ACC112 (cell line): ENCODE measurements around the gene ERN1.
A peak's percentile ranks its signal among the peaks of the same experiment; 100 is the strongest.

Experiments
- H2AFZ ChIP-seq: fragments of 200-600 bp; sonication (generic); one replicate; pipeline ENCODE4 v1.6.0; 2017; ENCODE audit warnings: antibody characterized with exemption, low read length; ENCODE audit not compliant: unreplicated experiment
- H3K27ac ChIP-seq: fragments of 200-600 bp; sonication (generic); 2 replicates; pipeline ENCODE4 v1.5.1; 2014; ENCODE audit warnings: low read depth, mild to moderate bottlenecking, antibody characterized with exemption, low read length, moderate library complexity
- H3K27me3 ChIP-seq: fragments of 200-600 bp; sonication (generic); 2 replicates; pipeline ENCODE4 v1.6.1; 2014; ENCODE audit warnings: mild to moderate bottlenecking, antibody characterized with exemption, low read length, moderate library complexity, mixed read lengths; ENCODE audit not compliant: insufficient read depth
- H3K36me3 ChIP-seq: fragments of 200-600 bp; sonication (generic); 2 replicates; pipeline ENCODE4 v1.6.1; 2016; ENCODE audit warnings: mild to moderate bottlenecking, antibody characterized with exemption, low read length, moderate library complexity, mixed read lengths; ENCODE audit not compliant: insufficient read depth
- H3K4me1 ChIP-seq: fragments of 200-600 bp; sonication (generic); one replicate; pipeline ENCODE4 v1.6.1; 2016; ENCODE audit warnings: low read length, mixed read lengths; ENCODE audit not compliant: insufficient read depth, unreplicated experiment, control insufficient read depth
- H3K4me3 ChIP-seq: fragments of 200-600 bp; sonication (generic); 2 replicates; pipeline ENCODE4 v1.5.1; 2014; ENCODE audit warnings: mild to moderate bottlenecking, low read depth, low read length
- H3K79me2 ChIP-seq: fragments of 200-600 bp; sonication (generic); one replicate; pipeline ENCODE4 v1.6.0; 2016; ENCODE audit warnings: low read length; ENCODE audit not compliant: control insufficient read depth, unreplicated experiment, insufficient read depth

ERN1 gene

DNA sequence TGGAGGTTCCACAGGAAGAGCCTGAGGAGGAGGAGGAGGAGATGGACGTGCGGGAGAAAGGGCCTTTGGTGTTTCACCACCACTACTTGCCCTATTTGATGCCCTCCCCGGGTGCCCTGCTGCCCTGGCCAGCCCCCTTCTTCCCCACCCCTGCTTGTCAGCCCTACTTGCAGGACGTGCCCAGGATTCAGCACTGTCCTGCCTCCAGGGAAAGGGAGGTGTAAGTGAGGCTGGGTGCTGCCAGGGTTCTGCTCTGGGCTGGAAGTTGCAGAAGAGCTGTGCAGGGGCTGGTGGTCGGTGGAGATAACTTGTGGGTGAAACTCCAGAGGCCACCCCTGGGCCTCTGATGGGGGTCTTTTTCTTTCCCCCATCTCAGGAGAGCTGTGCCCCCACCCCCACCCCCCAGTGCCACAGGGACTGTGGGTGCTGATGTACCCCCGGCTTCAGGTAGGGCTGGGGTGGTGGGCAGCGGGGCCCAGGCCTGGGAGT, 128.8 kb downstream of the ERN1 start:
- Histone ChIP-seq H3K79me2 (no peaks in the 10 kb centered on the region), H3K36me3 (no peaks in the 10 kb centered on the region), H3K4me3 (no peak overlapping the region), H3K27ac (no peak overlapping the region), H3K4me1 (peaks cover 21% of the 10 kb centered on the region), H3K27me3 (peaks cover 13% of the 10 kb centered on the region; the same call in 1 of the 2 replicates), H2AFZ (no peak overlapping the region)

DNA sequence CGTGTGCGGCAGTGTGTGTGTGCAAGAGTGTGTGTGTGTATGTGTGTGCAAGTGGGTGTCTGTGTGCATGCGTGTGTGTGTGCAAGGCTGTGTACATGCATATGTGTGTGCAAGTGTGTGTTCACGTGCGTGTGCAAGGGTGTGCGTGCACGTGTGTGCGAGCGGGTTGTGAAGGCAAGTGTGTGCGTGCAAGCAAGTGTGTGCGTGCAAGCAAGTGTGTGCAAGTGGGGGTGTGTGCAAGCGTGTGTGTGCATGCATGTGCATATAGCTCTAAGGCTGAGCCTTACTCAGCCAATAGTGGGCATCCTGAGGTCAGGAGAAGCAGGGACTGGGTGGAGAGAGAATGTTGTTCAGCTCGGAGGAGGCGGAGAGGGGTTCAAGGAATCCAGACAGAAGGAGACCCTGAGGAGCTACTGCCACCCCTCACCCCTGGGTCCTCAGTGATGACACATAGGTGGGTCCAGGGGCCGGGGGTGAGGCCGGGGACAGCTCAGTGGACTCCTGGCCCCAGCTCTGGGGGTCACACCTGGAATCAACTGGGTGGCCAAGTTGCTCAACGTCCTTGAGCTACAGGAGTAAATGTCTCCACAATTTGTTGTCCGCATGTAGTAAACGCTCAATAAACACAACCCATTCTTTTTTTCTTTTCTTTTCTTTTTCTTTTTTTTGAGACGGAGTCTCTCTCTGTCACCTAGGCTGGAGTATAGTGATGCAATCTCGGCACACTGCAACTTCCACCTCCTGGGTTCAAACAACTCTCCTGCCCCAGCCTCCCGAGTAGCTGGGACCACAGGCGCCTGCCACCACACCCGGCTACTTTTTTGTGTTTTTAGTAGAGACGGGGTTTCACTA, 130.0 kb downstream of the ERN1 start:
- Histone ChIP-seq H3K36me3 (no peaks in the 10 kb centered on the region), H3K4me1 (peaks cover 13% of the 10 kb centered on the region), H3K27ac (no peak overlapping the region), H3K4me3 (no peak overlapping the region), H3K27me3 (peaks cover 13% of the 10 kb centered on the region; the same call in 1 of the 2 replicates), H3K79me2 (no peaks in the 10 kb centered on the region), H2AFZ (no peak overlapping the region)

DNA sequence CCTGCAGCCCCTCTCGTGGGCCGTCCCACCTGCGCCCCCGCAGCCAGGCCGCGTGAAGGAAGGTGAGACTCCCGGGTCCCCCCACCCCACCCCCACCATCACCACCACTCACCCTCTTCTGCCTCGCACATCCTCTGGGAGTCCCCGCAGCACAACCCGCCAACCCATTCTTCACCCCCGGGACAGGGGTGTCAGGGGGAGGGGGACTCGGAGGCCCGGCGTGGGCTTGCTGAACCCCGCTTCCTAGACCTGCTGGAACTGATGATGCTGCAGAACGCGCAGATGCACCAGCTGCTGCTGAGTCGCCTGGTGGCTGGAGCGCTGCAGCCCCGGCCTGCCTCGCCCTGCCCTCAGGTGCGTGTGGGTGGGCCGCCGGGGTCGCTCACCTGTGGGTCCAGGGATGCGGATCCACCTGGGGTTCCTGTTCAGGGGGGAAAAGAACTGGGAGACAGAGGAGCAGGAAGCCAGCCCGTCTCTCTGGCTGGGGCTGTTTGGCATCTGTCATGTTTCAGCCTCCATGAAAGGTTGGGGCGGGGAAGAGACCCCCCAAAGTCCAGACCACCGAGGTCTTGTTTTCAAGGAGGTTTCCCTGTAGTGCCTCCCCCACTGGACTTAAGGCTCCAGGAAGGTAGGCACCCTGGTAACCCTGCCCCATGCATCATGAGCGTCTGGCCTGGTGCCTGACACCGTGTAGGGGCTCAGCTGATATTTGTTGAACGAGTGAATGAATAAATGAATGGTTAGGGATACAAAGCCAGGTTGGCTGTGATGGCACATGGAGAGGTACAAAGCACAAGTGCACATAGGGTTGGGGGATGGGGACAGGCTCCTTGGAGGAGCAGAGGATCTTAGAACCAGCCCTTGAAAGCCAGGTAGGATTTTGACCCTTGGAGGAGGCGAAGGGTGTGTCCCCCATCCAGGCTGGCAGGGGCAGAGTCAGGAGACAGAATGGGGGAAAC, 130.9 kb downstream of the ERN1 start:
- Histone ChIP-seq H3K36me3 (no peaks in the 10 kb centered on the region), H3K79me2 (no peaks in the 10 kb centered on the region), H3K27ac (no peak overlapping the region), H2AFZ (peak overlapping the region; percentile 51), H3K27me3 (peaks cover 17% of the 10 kb centered on the region; the same call in 1 of the 2 replicates), H3K4me1 (peaks cover 13% of the 10 kb centered on the region), H3K4me3 (peak overlapping the region; percentile 79)

DNA sequence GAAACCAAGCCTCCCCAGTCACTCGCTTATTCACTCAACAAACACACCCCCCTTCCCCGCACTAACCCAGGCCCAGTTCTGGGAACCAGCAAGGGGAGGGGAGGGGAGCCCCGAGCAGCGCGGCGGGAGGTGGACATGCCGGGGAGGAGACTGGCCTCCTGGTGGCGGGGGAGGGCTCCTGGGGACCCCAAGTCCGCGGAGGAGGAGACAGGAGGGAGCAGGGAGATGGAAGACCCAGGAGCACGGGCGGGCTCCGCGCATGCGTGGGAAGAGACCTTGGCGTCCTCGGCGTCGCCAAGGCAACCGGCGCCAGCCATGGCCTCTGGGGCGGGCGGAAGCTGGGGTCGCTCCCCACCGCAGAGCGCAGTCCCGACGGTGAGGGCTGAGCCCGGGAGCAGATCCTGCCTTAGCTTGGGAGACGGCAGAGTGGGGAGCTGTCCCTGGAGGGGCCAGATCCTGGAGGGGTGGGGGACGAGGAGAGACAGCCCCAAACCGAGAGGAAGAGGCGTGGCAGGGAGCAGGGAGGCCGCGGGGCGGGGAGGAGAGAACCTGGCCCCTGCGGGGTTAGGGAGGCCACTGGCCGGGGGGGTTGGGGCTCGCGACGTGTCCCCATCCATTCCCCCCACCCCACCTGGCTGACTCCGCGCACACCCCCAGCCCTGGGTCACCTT, 131.8 kb downstream of the ERN1 start, which contains the start of gene PRR29:
Gene PRR29 (plus strand): TSS at position 302 of the 671 bp plus-strand sequence. CDS start 14 bp downstream, at position 316.
- Histone ChIP-seq H3K4me3 (peak within 1 kb of the TSS; percentile 79), H3K27me3 (peaks cover 23% of the 10 kb centered on the region; the same call in 1 of the 2 replicates), H3K4me1 (peaks cover 13% of the 10 kb centered on the region), H2AFZ (peak within 1 kb of the TSS; percentile 51), H3K79me2 (no peaks in the 10 kb centered on the region), H3K27ac (no peak within 1 kb of the TSS), H3K36me3 (no peaks in the 10 kb centered on the region)

DNA sequence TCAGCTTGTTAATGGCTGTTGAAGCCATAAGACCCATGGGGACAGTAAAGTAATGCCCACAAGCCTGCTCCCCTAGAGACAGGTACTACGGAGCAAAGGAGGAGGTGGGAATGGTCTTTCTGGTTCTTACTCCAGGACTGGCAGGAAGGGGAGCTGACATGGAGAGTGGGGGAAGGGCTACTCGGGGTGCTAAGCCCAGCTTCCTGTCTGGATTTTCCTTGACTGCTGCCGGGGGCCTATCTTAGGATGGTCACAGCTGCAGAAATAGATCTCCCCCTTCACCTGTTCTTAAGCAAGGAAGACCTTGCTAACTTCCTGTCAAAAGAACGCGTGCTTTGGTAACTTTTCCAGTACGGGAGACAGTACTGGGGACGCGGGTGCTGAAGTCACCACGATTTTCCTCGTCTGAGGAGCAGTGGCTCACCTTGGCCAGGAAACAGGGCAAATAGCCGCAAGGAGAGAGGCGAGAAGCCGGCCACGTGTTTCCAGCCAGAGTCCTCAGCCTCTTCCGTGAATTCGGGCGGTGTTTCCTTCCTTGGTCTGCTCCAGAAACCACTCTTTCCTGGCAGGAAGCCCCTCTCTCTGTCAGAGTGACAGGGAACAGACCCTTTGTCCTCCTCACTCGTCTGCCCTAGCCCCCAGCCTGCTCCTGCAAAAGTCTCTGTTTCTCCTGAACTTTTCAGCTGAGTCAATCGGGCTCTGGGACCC, 132.4 kb downstream of the ERN1 start:
- Histone ChIP-seq H2AFZ (no peak overlapping the region), H3K27ac (no peak overlapping the region), H3K4me1 (peaks cover 13% of the 10 kb centered on the region), H3K36me3 (no peaks in the 10 kb centered on the region), H3K4me3 (peak overlapping the region; percentile 79), H3K79me2 (no peaks in the 10 kb centered on the region), H3K27me3 (peaks cover 27% of the 10 kb centered on the region)

DNA sequence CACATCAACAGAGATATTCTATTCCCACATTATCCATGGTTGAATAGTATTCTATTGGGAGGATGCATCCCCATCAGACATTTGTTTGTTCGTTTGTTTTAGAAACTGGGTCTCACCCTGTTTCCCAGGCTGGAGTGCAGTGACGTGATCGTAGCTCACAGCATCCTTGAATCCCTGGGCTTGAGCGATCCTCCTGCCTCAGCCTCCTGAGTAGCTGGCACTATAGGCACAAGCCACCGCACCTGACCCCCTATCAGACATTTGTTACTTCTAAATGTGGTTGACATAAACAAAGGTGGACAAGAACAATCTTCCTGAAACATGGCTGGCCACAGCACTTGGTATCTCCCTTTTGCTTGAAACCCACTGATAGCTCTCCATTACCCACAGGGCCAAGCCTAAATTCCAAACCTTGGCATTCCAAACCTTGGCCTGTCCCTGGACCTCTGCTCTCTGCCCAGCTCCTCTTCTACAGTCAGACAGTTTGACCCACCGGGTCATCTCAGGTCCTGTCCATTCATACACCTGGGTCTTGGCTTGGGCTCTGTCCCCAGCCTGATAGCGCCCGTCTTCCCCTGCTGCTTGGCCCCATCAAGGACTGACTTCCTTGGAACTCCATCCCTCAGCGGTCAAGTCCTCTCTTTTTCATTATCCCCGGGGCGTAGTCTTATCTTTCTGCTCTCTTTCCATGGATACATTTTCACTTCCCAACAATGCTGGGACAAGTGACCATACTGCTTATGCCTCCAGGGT, 133.3 kb downstream of the ERN1 start:
- peaks cover 6% of the 10 kb centered on the region for H3K4me1 ChIP-seq
- H3K27ac ChIP-seq: no peak overlapping the region
- no peak overlapping the region for H2AFZ ChIP-seq
- H3K4me3 ChIP-seq: no peak overlapping the region
- H3K79me2 ChIP-seq: no peaks in the 10 kb centered on the region
- peaks cover 36% of the 10 kb centered on the region for H3K27me3 ChIP-seq
- H3K36me3 ChIP-seq: no peaks in the 10 kb centered on the region

DNA sequence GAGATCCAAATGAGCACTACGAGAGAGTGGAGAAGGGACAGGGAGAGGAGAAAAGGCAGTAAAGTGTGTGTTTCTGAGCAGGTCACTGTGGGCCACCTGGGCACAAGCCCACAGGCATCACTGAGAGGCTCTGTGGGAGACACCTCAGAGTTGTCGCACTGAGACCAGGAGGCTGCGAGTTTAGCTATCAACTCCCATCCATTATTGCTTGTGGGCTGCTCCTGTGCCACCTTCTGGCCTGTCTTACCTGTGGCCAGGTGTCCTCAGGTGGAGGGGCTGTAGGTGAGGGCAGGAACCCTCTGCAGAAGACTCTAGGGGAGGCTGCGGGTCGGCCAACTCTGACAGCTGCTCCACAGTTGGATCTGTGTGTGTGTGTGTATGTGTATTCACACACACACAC, 134.3 kb downstream of the ERN1 start:
- peaks cover 4% of the 10 kb centered on the region for H3K4me1 ChIP-seq
- H3K79me2 ChIP-seq: no peaks in the 10 kb centered on the region
- no peak overlapping the region for H3K4me3 ChIP-seq
- H2AFZ ChIP-seq: no peak overlapping the region
- no peaks in the 10 kb centered on the region for H3K36me3 ChIP-seq
- no peak overlapping the region for H3K27ac ChIP-seq
- peaks cover 38% of the 10 kb centered on the region for H3K27me3 ChIP-seq

GRCh38 chr17:63993368-63993985, 136.5 kb downstream of the ERN1 start:
- Histone ChIP-seq H3K27me3 (peaks cover 38% of the 10 kb centered on the region), H2AFZ (no peak overlapping the region), H3K27ac (no peak overlapping the region), H3K36me3 (no peaks in the 10 kb centered on the region), H3K4me1 (peaks cover 6% of the 10 kb centered on the region), H3K79me2 (no peaks in the 10 kb centered on the region), H3K4me3 (no peak overlapping the region)

GRCh38 chr17:63991611-63992010, 138.3 kb downstream of the ERN1 start:
- Histone ChIP-seq H3K36me3 (no peaks in the 10 kb centered on the region), H3K4me1 (peaks cover 3% of the 10 kb centered on the region), H3K27me3 (peaks cover 25% of the 10 kb centered on the region), H3K4me3 (no peak overlapping the region), H2AFZ (no peak overlapping the region), H3K27ac (no peak overlapping the region), H3K79me2 (no peaks in the 10 kb centered on the region)
